ENCODE results near the gene MPDU1. TPM values are rescaled to one million over a fixed set of nuclear protein-coding genes. Genes with fewer than 3 reads are reported as not detected.

The MPDU1 gene
- total and polyA plus RNA-seq, 12 donors: 65.9 to 267 (median 114) TPM

GRCh38 chr17:7588553-7589203 is 5.0 kb downstream of the MPDU1 start:
- DNase-seq: no peak
- Histone ChIP-seq H3K36me3 (replicated peaks in 1 of 2) (peaks cover 0 to 52% of the 10 kb centered on the region in 2 donors), H3K27ac (peak overlapping the region in 2 of 5 donors; percentile 42 to 46), H3K4me3 (peak overlapping the region in 1 of 4 donors; percentile 12), H3K9me3 (replicated peaks in 1 of 3) (no peaks in the 10 kb centered on the region), H3K27me3 (no peaks in the 10 kb centered on the region), H3K4me1 (replicated peaks in 1 of 2) (peaks cover 8 to 22% of the 10 kb centered on the region in 2 donors)
- WGBS, 4 donors: 61 to 85% (median 66%) methylated on average over 6 to 30 of the region's 30 CpGs
- intact Hi-C loops (cut with DNase I): no loop called here
- no peak for TF ChIP-seq CTCF (IDR thresholded peaks at IDR 0.05)
- TF ChIP-seq POLR2A (IDR thresholded peaks at IDR 0.05): no peak

- intact Hi-C loops (cut with DNase I): no loop called here
- peak; percentile 77 to 90 (median 84) for TF ChIP-seq CTCF (IDR thresholded peaks at IDR 0.05)
- no peak for TF ChIP-seq POLR2A (IDR thresholded peaks at IDR 0.05)
- Histone ChIP-seq H3K36me3 (replicated peaks in 1 of 2) (peaks cover 0 to 58% of the 10 kb centered on the region in 2 donors), H3K4me1 (replicated peaks in 1 of 2) (peaks cover 8 to 21% of the 10 kb centered on the region in 2 donors), H3K27me3 (no peaks in the 10 kb centered on the region), H3K4me3 (peak overlapping the region in 1 of 4 donors; percentile 12), H3K9me3 (replicated peaks in 1 of 3) (no peaks in the 10 kb centered on the region), H3K27ac (peak overlapping the region in 2 of 5 donors; percentile 42 to 46)
- 10 to 100% (median 17%) methylated on average over 1 to 56 of the region's 56 CpGs for WGBS, 4 donors
- DNase-seq: peak; percentile 81 to 94 (median 86)
Observed at GRCh38 chr17:7589204-7589868, 5.7 kb downstream of the MPDU1 start.

GRCh38 chr17:7589891-7590691 is 6.4 kb downstream of the MPDU1 start, which contains the start of gene SOX15:
TSS of gene SOX15 (minus strand) at chr17:7590094. CDS start at chr17:7589676, 418 bp downstream.
- no peak for DNase-seq
- WGBS, 4 donors: 59 to 72% (median 67%) methylated on average over 15 to 24 of the region's 24 CpGs
- no peaks in the 10 kb centered on the region for H3K27me3 ChIP-seq
- peaks cover 0 to 66% of the 10 kb centered on the region in 2 donors for H3K36me3 ChIP-seq (replicated peaks in 1 of 2)
- intact Hi-C loops (cut with DNase I): no loop called here
- H3K9me3 ChIP-seq (replicated peaks in 1 of 3): no peaks in the 10 kb centered on the region
- H3K27ac ChIP-seq: peak within 1 kb of the TSS in 2 of 5 donors; percentile 42 to 46
- H3K4me3 ChIP-seq: peak within 1 kb of the TSS in 1 of 4 donors; percentile 12
- TF ChIP-seq CTCF (IDR thresholded peaks at IDR 0.05): no peak
- peaks cover under 1 to 14% of the 10 kb centered on the region in 2 donors for H3K4me1 ChIP-seq (replicated peaks in 1 of 2)

GRCh38 chr17:7590743-7591142 is 7.1 kb downstream of the MPDU1 start:
- Histone ChIP-seq H3K9me3 (replicated peaks in 1 of 3) (no peaks in the 10 kb centered on the region), H3K27me3 (no peaks in the 10 kb centered on the region), H3K4me3 (no peak overlapping the region), H3K36me3 (replicated peaks in 1 of 2) (peaks cover 0 to 72% of the 10 kb centered on the region in 2 donors), H3K27ac (peak overlapping the region in 2 of 5 donors; percentile 15 to 30), H3K4me1 (replicated peaks in 1 of 2) (peaks cover 0 to 10% of the 10 kb centered on the region in 2 donors)
- 62 to 74% methylated on average over 4 of the region's 4 CpGs; no CpG with 5 or more reads in 2 of the 4 donors for WGBS, 4 donors
- TF ChIP-seq POLR2A (IDR thresholded peaks at IDR 0.05) (no peak), CTCF (IDR thresholded peaks at IDR 0.05) (no peak)
- intact Hi-C loops (cut with DNase I): no loop called here
- peak in 5 of 7 donors; percentile 48 to 80 (median 53) for DNase-seq

Measured in adrenal gland (tissue), 12 donors.